Smooth muscle cell (in vitro differentiated cells): ENCODE results near the gene WDR4. TPM values are rescaled to one million over a fixed set of nuclear protein-coding genes. Genes with fewer than 3 reads are reported as not detected.

Source experiments
- DNase-seq: peaks from one replicate; lab custom pipeline; 2025; ENCODE audit not compliant: unreplicated experiment; lab: John Stamatoyannopoulos, UW
- H2AFZ ChIP-seq: fragments of 200-600 bp; sonication (generic); 2 replicates; pipeline ENCODE4 v1.6.0; 2016; ENCODE audit warnings: antibody characterized with exemption, low read depth, mild to moderate bottlenecking
- H3F3A ChIP-seq: fragments of 200-600 bp; sonication (generic); 2 replicates; pipeline ENCODE4 v1.6.0; 2017; ENCODE audit warnings: antibody characterized with exemption, low read depth
- H3K27ac ChIP-seq: fragments of 200-600 bp; sonication (generic); 2 replicates; pipeline ENCODE4 v1.5.1; 2016; ENCODE audit warnings: low read depth, mild to moderate bottlenecking
- H3K27me3 ChIP-seq: fragments of 200-600 bp; sonication (generic); 2 replicates; pipeline ENCODE4 v1.6.1; 2016; ENCODE audit warnings: low read depth, mild to moderate bottlenecking
- H3K36me3 ChIP-seq: fragments of 200-600 bp; sonication (generic); 2 replicates; pipeline ENCODE4 v1.5.1; 2016; ENCODE audit warnings: low read depth
- H3K4me1 ChIP-seq: fragments of 200-600 bp; sonication (generic); 2 replicates; pipeline ENCODE4 v1.5.1; 2016; ENCODE audit warnings: low read depth
- H3K4me2 ChIP-seq: fragments of 200-600 bp; sonication (generic); 2 replicates; pipeline ENCODE4 v1.6.0; 2016; ENCODE audit warnings: mild to moderate bottlenecking
- H3K4me3 ChIP-seq: fragments of 200-600 bp; sonication (generic); 2 replicates; pipeline ENCODE4 v1.5.1; 2016; ENCODE audit warnings: mild to moderate bottlenecking
- H3K79me2 ChIP-seq: fragments of 200-600 bp; sonication (generic); 2 replicates; pipeline ENCODE4 v1.6.0; 2016; ENCODE audit warnings: low read depth, mild to moderate bottlenecking
- H3K9ac ChIP-seq: fragments of 200-600 bp; sonication (generic); 2 replicates; pipeline ENCODE4 v1.6.0; 2016; ENCODE audit warnings: low read depth
- H3K9me3 ChIP-seq: fragments of 200-600 bp; sonication (generic); replicated peaks from 2 replicates; pipeline ENCODE4 v1.5.1; 2016; ENCODE audit warnings: low read depth
- H4K20me1 ChIP-seq: fragments of 200-600 bp; sonication (generic); 2 replicates; pipeline ENCODE4 v1.6.0; 2016; ENCODE audit warnings: low read depth
- WGBS: methylation state at CpG from one replicate; pipeline ENCODE4 v1.1.7; 2016; ENCODE audit warnings: low lambda C conversion rate; 5-methylcytosine and 5-hydroxymethylcytosine counted together
- polyA plus RNA-seq: library from polyadenylated mRNA; unstranded; fragments of >200 nt; fragmentation: Nextera tagmentation; extraction: Ambion mirVana; gene quantifications from 2 replicates; pipeline ENCODE4 v1.2.1, GENCODE V29; 2016
- total RNA-seq: library from RNA; depleted of rRNA; stranded (reverse); fragments of >200 nt; gene quantifications from 2 replicates; pipeline ENCODE4 v1.2.3, GENCODE V29; 2014
- TF ChIP-seq, protein P1 (sequence below): fragments of 200-600 bp; sonication (generic); IDR thresholded peaks from 2 replicates; pipeline ENCODE4 v1.5.1; 2017; ENCODE audit warnings: borderline replicate concordance, mild to moderate bottlenecking, antibody characterized with exemption; ENCODE audit not compliant: insufficient read depth, poor library complexity, severe bottlenecking

Gene WDR4
- total and polyA plus RNA-seq, 2 experiments from 2014 or later = 5.1 TPM

DNA sequence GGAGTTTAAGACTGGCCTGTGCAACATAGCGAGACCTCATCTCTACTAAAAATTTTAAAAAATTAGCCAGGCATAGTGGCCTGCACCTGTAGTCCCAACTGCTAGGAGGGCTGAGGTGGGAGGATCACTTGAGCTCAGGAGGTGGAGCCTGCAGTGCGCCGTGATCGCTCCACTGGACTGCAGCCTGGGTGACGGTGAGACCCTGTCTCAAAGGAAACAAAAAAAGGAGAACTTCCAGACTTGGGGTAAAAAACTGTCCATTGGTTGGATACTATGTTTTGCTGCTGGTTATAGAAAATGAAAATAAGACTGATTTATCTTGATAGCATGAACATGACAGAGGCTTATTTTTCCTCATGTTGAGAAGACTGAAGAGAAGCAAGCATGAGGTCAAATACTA, 79.4 kb downstream of the WDR4 start:
- no peak for DNase-seq
- H2AFZ ChIP-seq = no peak overlapping the region
- H3K4me3 ChIP-seq = no peak overlapping the region
- no peaks in the 10 kb centered on the region for H4K20me1 ChIP-seq
- no peak overlapping the region for H3K27ac ChIP-seq
- TF ChIP-seq, protein P1, sequence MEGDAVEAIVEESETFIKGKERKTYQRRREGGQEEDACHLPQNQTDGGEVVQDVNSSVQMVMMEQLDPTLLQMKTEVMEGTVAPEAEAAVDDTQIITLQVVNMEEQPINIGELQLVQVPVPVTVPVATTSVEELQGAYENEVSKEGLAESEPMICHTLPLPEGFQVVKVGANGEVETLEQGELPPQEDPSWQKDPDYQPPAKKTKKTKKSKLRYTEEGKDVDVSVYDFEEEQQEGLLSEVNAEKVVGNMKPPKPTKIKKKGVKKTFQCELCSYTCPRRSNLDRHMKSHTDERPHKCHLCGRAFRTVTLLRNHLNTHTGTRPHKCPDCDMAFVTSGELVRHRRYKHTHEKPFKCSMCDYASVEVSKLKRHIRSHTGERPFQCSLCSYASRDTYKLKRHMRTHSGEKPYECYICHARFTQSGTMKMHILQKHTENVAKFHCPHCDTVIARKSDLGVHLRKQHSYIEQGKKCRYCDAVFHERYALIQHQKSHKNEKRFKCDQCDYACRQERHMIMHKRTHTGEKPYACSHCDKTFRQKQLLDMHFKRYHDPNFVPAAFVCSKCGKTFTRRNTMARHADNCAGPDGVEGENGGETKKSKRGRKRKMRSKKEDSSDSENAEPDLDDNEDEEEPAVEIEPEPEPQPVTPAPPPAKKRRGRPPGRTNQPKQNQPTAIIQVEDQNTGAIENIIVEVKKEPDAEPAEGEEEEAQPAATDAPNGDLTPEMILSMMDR = no peak
- no peaks in the 10 kb centered on the region for H3K79me2 ChIP-seq
- H3K36me3 ChIP-seq = no peaks in the 10 kb centered on the region
- no peak overlapping the region for H3K4me2 ChIP-seq
- H3K4me1 ChIP-seq = no peaks in the 10 kb centered on the region
- WGBS = 93% methylated on average over 5 of the region's 5 CpGs
- no peaks in the 10 kb centered on the region for H3K27me3 ChIP-seq
- no peak overlapping the region for H3K9ac ChIP-seq
- no peaks in the 10 kb centered on the region for H3K9me3 ChIP-seq
- H3F3A ChIP-seq = no peaks in the 10 kb centered on the region

GRCh38 chr21:42799516-42799915, 79.8 kb downstream of the WDR4 start:
- H3K36me3 ChIP-seq = no peaks in the 10 kb centered on the region
- H3F3A ChIP-seq = no peaks in the 10 kb centered on the region
- no peak overlapping the region for H3K4me2 ChIP-seq
- DNase-seq = no peak
- H3K79me2 ChIP-seq = no peaks in the 10 kb centered on the region
- H2AFZ ChIP-seq = no peak overlapping the region
- WGBS = 62% methylated on average over 9 of the region's 9 CpGs
- no peak overlapping the region for H3K27ac ChIP-seq
- H3K9ac ChIP-seq = no peak overlapping the region
- TF ChIP-seq, protein P1 = no peak
- H3K4me3 ChIP-seq = no peak overlapping the region
- H3K9me3 ChIP-seq = no peaks in the 10 kb centered on the region
- H3K4me1 ChIP-seq = no peaks in the 10 kb centered on the region
- H4K20me1 ChIP-seq = no peaks in the 10 kb centered on the region
- no peaks in the 10 kb centered on the region for H3K27me3 ChIP-seq

Other genes with a start within 250 kb of the WDR4 start
- gene PDE9A, start 225.9 kb downstream of the WDR4 start, total RNA-seq = 9.6 and 12.3 TPM in 2 replicates
- gene PDE9A, start 225.9 kb downstream of the WDR4 start, polyA plus RNA-seq = 4.3 and 7.3 TPM in 2 replicates
- gene NDUFV3, start 13.8 kb upstream of the WDR4 start, total RNA-seq = 23.3 and 29.7 TPM in 2 replicates
- gene NDUFV3, start 13.8 kb upstream of the WDR4 start, polyA plus RNA-seq = 28.4 and 31.7 TPM in 2 replicates
- gene ERVH48-1, start 46.1 kb upstream of the WDR4 start, total RNA-seq = 7.5 and 7.6 TPM in 2 replicates
- gene ERVH48-1, start 46.1 kb upstream of the WDR4 start, polyA plus RNA-seq = 6.8 and 9.8 TPM in 2 replicates
- gene PKNOX1, start 95.0 kb upstream of the WDR4 start, total RNA-seq = 12.4 and 28.5 TPM in 2 replicates
- 20.4 and 20.8 TPM in 2 replicates for gene PKNOX1, start 95.0 kb upstream of the WDR4 start, polyA plus RNA-seq
- gene CBS, start 196.3 kb upstream of the WDR4 start, total RNA-seq = 18.5 and 25.7 TPM in 2 replicates
- gene CBS, start 196.3 kb upstream of the WDR4 start, polyA plus RNA-seq = 43.8 and 44.5 TPM in 2 replicates
- gene U2AF1, start 228.0 kb upstream of the WDR4 start, total RNA-seq = 50.4 and 55.3 TPM in 2 replicates
- 54.5 and 67.3 TPM in 2 replicates for gene U2AF1, start 228.0 kb upstream of the WDR4 start, polyA plus RNA-seq